Activated T-cell treated with anti-CD3 and anti-CD28 coated beads for 24 hours (primary cell): Measurements from ENCODE around the gene NKX3-2.

ENCODE experiments used
- DNase-seq: peaks from one replicate; pipeline ENCODE4 v3.0.0-alpha.2; 2020; ENCODE audit warnings: low read depth

NKX3-2 gene

GRCh38 chr4:13498469-13498868 is 45.8 kb downstream of the NKX3-2 start:
- no peak for DNase-seq

GRCh38 chr4:13496605-13497004 is 47.7 kb downstream of the NKX3-2 start:
- no peak for DNase-seq

GRCh38 chr4:13495753-13496152 is 48.6 kb downstream of the NKX3-2 start:
- no peak for DNase-seq

- DNase-seq = no peak
These were observed 50.5 kb downstream of the NKX3-2 start for GRCh38 chr4:13493793-13494192.

GRCh38 chr4:13492747-13493146 is 51.6 kb downstream of the NKX3-2 start:
- no peak for DNase-seq
